ENCODE data around the gene GRID1.

- no peak for TF ChIP-seq NFATC4 (CRISPR knock-in tag; IDR thresholded peaks at IDR 0.05)
- no peak for TF ChIP-seq CREM (CRISPR knock-in tag; IDR thresholded peaks at IDR 0.05)
- no peak for TF ChIP-seq CTCF (IDR thresholded peaks at IDR 0.05)
- no peak for TF ChIP-seq ARID4B (CRISPR knock-in tag; IDR thresholded peaks at IDR 0.05; ENCODE audit: borderline replicate concordance)
- no peak for TF ChIP-seq SMAD4 (CRISPR knock-in tag; IDR thresholded peaks at IDR 0.05)
- TF ChIP-seq NFYB (CRISPR knock-in tag; conservative IDR thresholded peaks at IDR 0.05; ENCODE audit: low read depth) = no peak
- TF ChIP-seq EMX1 (CRISPR knock-in tag; IDR thresholded peaks at IDR 0.05) = no peak
- TF ChIP-seq JUN (CRISPR knock-in tag; IDR thresholded peaks at IDR 0.05) = no peak
- no peak for TF ChIP-seq IRF2 (CRISPR knock-in tag; IDR thresholded peaks at IDR 0.05; ENCODE audit: borderline replicate concordance, low read depth)
- no peak for TF ChIP-seq IRF1 (CRISPR knock-in tag; IDR thresholded peaks at IDR 0.05)
Observed at GRCh38 chr10:85936161-85936560, 430.4 kb downstream of the GRID1 start.

Measured in WTC11 (cell line).